Parathyroid adenoma (tissue), 2 donors: Measurements from ENCODE around the gene TOMM22.

Source experiments
- H2AFZ ChIP-seq: fragments of 300-600 bp; sonication (generic); one replicate; pipeline ENCODE4 v1.7.0; 2017; ENCODE audit warnings: antibody characterized with exemption, mild to moderate bottlenecking
- H3K27ac ChIP-seq: fragments of 300-600 bp; sonication (generic); one replicate; pipeline ENCODE4 v1.7.0; 2017
- H3K27me3 ChIP-seq: fragments of 300-600 bp; sonication (generic); one replicate; pipeline ENCODE4 v1.7.0; 2017; ENCODE audit warnings: low read length; ENCODE audit not compliant: control insufficient read depth, insufficient read depth
- H3K36me3 ChIP-seq: fragments of 300-600 bp; sonication (generic); one replicate; pipeline ENCODE4 v1.7.0; 2017; ENCODE audit warnings: low read length; ENCODE audit not compliant: control insufficient read depth, insufficient read depth
- H3K4me1 ChIP-seq: fragments of 300-600 bp; sonication (generic); one replicate; pipeline ENCODE4 v1.7.0; 2017; ENCODE audit warnings: control low read depth
- H3K4me2 ChIP-seq: fragments of 300-600 bp; sonication (generic); one replicate; pipeline ENCODE4 v1.7.0; 2017; ENCODE audit warnings: low read length
- H3K4me3 ChIP-seq: fragments of 300-600 bp; sonication (generic); one replicate; pipeline ENCODE4 v1.7.0; 2017; ENCODE audit warnings: low read depth, low read length
- H3K79me2 ChIP-seq: fragments of 300-600 bp; sonication (generic); one replicate; pipeline ENCODE4 v1.7.0; 2017; ENCODE audit warnings: control low read depth
- H3K9ac ChIP-seq: fragments of 300-600 bp; sonication (generic); one replicate; pipeline ENCODE4 v1.7.0; 2017; ENCODE audit warnings: mild to moderate bottlenecking
- H3K9me3 ChIP-seq: fragments of 300-600 bp; sonication (generic); one replicate; pipeline ENCODE4 v1.7.0; 2017; ENCODE audit warnings: low read length; ENCODE audit not compliant: control insufficient read depth
- TF ChIP-seq, protein P1 (sequence below): fragments of 300-600 bp; sonication (generic); IDR thresholded peaks from one replicate; pipeline ENCODE4 v1.7.0; 2017; ENCODE audit warnings: antibody characterized with exemption, mild to moderate bottlenecking
- donor health status: primary hyperparathyroidism.

TOMM22 gene

DNA sequence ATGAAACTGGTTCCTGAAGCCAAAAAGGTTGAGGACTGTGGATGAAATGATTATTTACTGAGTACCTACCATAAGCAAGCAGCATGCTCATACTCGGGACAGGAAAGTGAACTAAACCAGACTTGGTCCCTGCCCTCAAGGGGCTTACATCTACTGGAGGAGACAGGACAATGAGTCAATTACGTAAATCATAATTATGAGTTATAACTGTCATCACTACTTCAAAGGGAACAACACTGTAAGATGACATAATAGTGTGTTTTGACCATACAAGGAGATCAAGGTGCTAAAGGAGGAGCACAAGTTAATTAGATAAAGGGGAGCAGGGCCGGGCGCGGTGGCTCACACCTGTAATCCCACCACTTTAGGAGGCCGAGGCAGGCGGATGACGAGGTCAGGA is 28.0 kb upstream of the TOMM22 start:
- no peak overlapping the region for H3K9ac ChIP-seq
- H2AFZ ChIP-seq, result no peak overlapping the region
- no peaks in the 10 kb centered on the region for H3K36me3 ChIP-seq
- H3K79me2 ChIP-seq, result peaks cover 8% of the 10 kb centered on the region
- no peak overlapping the region for H3K27ac ChIP-seq
- TF ChIP-seq, protein P1, sequence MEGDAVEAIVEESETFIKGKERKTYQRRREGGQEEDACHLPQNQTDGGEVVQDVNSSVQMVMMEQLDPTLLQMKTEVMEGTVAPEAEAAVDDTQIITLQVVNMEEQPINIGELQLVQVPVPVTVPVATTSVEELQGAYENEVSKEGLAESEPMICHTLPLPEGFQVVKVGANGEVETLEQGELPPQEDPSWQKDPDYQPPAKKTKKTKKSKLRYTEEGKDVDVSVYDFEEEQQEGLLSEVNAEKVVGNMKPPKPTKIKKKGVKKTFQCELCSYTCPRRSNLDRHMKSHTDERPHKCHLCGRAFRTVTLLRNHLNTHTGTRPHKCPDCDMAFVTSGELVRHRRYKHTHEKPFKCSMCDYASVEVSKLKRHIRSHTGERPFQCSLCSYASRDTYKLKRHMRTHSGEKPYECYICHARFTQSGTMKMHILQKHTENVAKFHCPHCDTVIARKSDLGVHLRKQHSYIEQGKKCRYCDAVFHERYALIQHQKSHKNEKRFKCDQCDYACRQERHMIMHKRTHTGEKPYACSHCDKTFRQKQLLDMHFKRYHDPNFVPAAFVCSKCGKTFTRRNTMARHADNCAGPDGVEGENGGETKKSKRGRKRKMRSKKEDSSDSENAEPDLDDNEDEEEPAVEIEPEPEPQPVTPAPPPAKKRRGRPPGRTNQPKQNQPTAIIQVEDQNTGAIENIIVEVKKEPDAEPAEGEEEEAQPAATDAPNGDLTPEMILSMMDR, result no peak
- H3K9me3 ChIP-seq, result no peaks in the 10 kb centered on the region
- H3K4me3 ChIP-seq, result no peak overlapping the region
- H3K4me1 ChIP-seq, result peaks cover 2% of the 10 kb centered on the region
- H3K4me2 ChIP-seq, result no peak overlapping the region
- no peaks in the 10 kb centered on the region for H3K27me3 ChIP-seq

GRCh38 chr22:38655519-38656255 is 26.1 kb upstream of the TOMM22 start:
- Histone ChIP-seq H3K9me3 (no peaks in the 10 kb centered on the region), H2AFZ (peak overlapping the region; percentile 94), H3K79me2 (peaks cover 13% of the 10 kb centered on the region), H3K4me2 (peak overlapping the region; percentile 97), H3K27me3 (no peaks in the 10 kb centered on the region), H3K4me1 (peaks cover 2% of the 10 kb centered on the region), H3K4me3 (peak overlapping the region; percentile 99), H3K27ac (peak overlapping the region; percentile 97), H3K36me3 (no peaks in the 10 kb centered on the region), H3K9ac (no peak overlapping the region)
- TF ChIP-seq, protein P1, result no peak

DNA sequence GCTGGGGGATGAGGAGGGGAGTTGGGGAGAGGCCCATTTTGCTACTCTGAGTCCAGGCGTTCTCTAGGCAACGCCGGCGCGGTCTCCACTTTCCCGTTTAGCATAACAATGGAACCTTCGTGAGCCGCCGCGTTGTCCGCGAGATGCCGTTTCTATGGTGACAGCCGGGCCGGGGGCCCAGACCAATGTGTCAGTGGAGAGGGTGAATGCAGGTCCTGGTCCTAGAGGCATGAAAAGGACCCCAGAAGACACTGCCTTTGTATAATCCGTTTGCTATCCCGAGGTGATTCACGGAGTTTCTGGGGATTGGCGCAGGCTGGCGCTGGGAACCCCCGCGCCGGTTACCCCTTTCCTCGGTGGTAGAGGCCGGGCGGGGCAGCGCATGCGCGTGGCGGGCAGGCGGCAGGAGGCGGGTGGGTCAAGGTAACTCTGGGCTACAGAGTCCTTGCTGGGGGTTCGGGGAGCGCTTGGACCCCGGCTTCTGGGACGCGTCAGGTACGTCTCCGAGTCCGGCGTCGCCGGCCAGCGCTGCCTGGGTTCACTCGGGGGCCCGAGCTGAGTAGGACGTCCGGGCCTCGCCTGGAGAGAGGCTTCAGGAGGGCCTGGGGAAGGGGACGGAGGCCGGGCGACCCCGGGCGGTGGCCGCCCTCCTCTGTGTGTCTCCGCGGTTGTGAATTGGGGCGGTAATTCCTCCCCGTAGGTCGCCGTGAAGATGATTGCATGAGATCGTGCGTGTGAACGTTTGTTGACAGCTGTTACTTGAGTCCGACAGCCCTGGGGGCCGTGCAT is 25.3 kb upstream of the TOMM22 start, which contains the start of the genes CBY1 and FAM227A:
Gene CBY1, plus strand, starts transcription at position 383 of the 789 bp plus-strand sequence. CDS start 11,417 bp downstream, outside the sequence.
Gene FAM227A, minus strand, starts transcription at position 137 of the 789 bp plus-strand sequence. CDS start 6,224 bp downstream, outside the sequence.
- H3K4me1 ChIP-seq, result peaks cover 2% of the 10 kb centered on the region
- peak within 1 kb of the TSS; percentile 76 for H3K9ac ChIP-seq
- peak within 1 kb of the TSS; percentile 97 for H3K4me2 ChIP-seq
- peak within 1 kb of the TSS; percentile 94 for H2AFZ ChIP-seq
- no peaks in the 10 kb centered on the region for H3K9me3 ChIP-seq
- peaks cover 13% of the 10 kb centered on the region for H3K79me2 ChIP-seq
- peak within 1 kb of the TSS; percentile 97 for H3K27ac ChIP-seq
- TF ChIP-seq, protein P1, result no peak
- no peaks in the 10 kb centered on the region for H3K27me3 ChIP-seq
- H3K4me3 ChIP-seq, result peak within 1 kb of the TSS; percentile 99
- H3K36me3 ChIP-seq, result no peaks in the 10 kb centered on the region

GRCh38 chr22:38657045-38657909 is 24.5 kb upstream of the TOMM22 start:
- peak overlapping the region; percentile 97 for H3K4me2 ChIP-seq
- TF ChIP-seq, protein P1, result no peak
- H2AFZ ChIP-seq, result peak overlapping the region; percentile 94
- peak overlapping the region; percentile 97 for H3K27ac ChIP-seq
- H3K4me3 ChIP-seq, result peak overlapping the region; percentile 99
- H3K9ac ChIP-seq, result peak overlapping the region; percentile 76
- H3K4me1 ChIP-seq, result peaks cover 2% of the 10 kb centered on the region
- H3K9me3 ChIP-seq, result no peaks in the 10 kb centered on the region
- H3K27me3 ChIP-seq, result no peaks in the 10 kb centered on the region
- no peaks in the 10 kb centered on the region for H3K36me3 ChIP-seq
- H3K79me2 ChIP-seq, result peaks cover 13% of the 10 kb centered on the region
